ENCODE measurements around the gene ARHGAP40.

ARHGAP40 gene

GRCh38 chr20:38609815-38610214, 8.2 kb downstream of the ARHGAP40 start:
- H3K4me2 ChIP-seq (ENCODE audit: insufficient read depth, low read length): no peak overlapping the region
- H3K9ac ChIP-seq (ENCODE audit: low read depth, low read length): no peak overlapping the region
- ATAC-seq (ENCODE audit: insufficient read depth, low read depth) (no peak), DNase-seq (no peak)
- no peaks in the 10 kb centered on the region for H4K20me1 ChIP-seq (ENCODE audit: insufficient read depth, low read length)
- H3K9me3 ChIP-seq (ENCODE audit: insufficient read depth, low read length, severe bottlenecking): no peaks in the 10 kb centered on the region
- H2AFZ ChIP-seq (ENCODE audit: low read depth, low read length): no peak overlapping the region
- no peak overlapping the region for H3K4me3 ChIP-seq (ENCODE audit: low read depth in 1 of 2, low read length in 2 of 2)
- no peaks in the 10 kb centered on the region for H3K36me3 ChIP-seq (ENCODE audit: insufficient read depth, low read length)
- TF ChIP-seq CTCF (IDR thresholded peaks at IDR 0.05; ENCODE audit: borderline replicate concordance, extremely low read depth, low read length, poor library complexity, severe bottlenecking): no peak
- TF ChIP-seq EZH2 (IDR thresholded peaks at IDR 0.05; ENCODE audit: borderline replicate concordance, low read depth, low read length, severe bottlenecking): no peak
- no peaks in the 10 kb centered on the region for H3K79me2 ChIP-seq (ENCODE audit: insufficient read depth, low read length)
- no peaks in the 10 kb centered on the region for H3K4me1 ChIP-seq (ENCODE audit: insufficient read depth, low read length)
- no peak overlapping the region for H3K27ac ChIP-seq (ENCODE audit: low read length)
- H3K27me3 ChIP-seq (ENCODE audit: insufficient read depth, low read length, poor library complexity): peaks cover 6% of the 10 kb centered on the region

GRCh38 chr20:38610521-38610920, 8.9 kb downstream of the ARHGAP40 start:
- H3K9ac ChIP-seq (ENCODE audit: low read depth, low read length): no peak overlapping the region
- no peak for TF ChIP-seq EZH2 (IDR thresholded peaks at IDR 0.05; ENCODE audit: borderline replicate concordance, low read depth, low read length, severe bottlenecking)
- no peak for TF ChIP-seq CTCF (IDR thresholded peaks at IDR 0.05; ENCODE audit: borderline replicate concordance, extremely low read depth, low read length, poor library complexity, severe bottlenecking)
- H3K4me2 ChIP-seq (ENCODE audit: insufficient read depth, low read length): no peak overlapping the region
- no peak for DNase-seq
- H3K27me3 ChIP-seq (ENCODE audit: insufficient read depth, low read length, poor library complexity): peaks cover 3% of the 10 kb centered on the region
- no peak for ATAC-seq (ENCODE audit: insufficient read depth, low read depth)
- no peaks in the 10 kb centered on the region for H3K79me2 ChIP-seq (ENCODE audit: insufficient read depth, low read length)
- H3K36me3 ChIP-seq (ENCODE audit: insufficient read depth, low read length): no peaks in the 10 kb centered on the region
- no peaks in the 10 kb centered on the region for H3K4me1 ChIP-seq (ENCODE audit: insufficient read depth, low read length)
- H3K27ac ChIP-seq (ENCODE audit: low read length): no peak overlapping the region
- H2AFZ ChIP-seq (ENCODE audit: low read depth, low read length): no peak overlapping the region
- H4K20me1 ChIP-seq (ENCODE audit: insufficient read depth, low read length): no peaks in the 10 kb centered on the region
- H3K9me3 ChIP-seq (ENCODE audit: insufficient read depth, low read length, severe bottlenecking): no peaks in the 10 kb centered on the region
- H3K4me3 ChIP-seq (ENCODE audit: low read depth in 1 of 2, low read length in 2 of 2): no peak overlapping the region

GRCh38 chr20:38612751-38613515, 11.3 kb downstream of the ARHGAP40 start:
- Histone ChIP-seq H3K27ac (ENCODE audit: low read length) (no peak overlapping the region), H2AFZ (ENCODE audit: low read depth, low read length) (no peak overlapping the region), H4K20me1 (ENCODE audit: insufficient read depth, low read length) (no peaks in the 10 kb centered on the region), H3K4me2 (ENCODE audit: insufficient read depth, low read length) (no peak overlapping the region), H3K79me2 (ENCODE audit: insufficient read depth, low read length) (no peaks in the 10 kb centered on the region), H3K4me3 (ENCODE audit: low read depth in 1 of 2, low read length in 2 of 2) (no peak overlapping the region), H3K9ac (ENCODE audit: low read depth, low read length) (no peak overlapping the region), H3K36me3 (ENCODE audit: insufficient read depth, low read length) (no peaks in the 10 kb centered on the region), H3K4me1 (ENCODE audit: insufficient read depth, low read length) (no peaks in the 10 kb centered on the region), H3K27me3 (ENCODE audit: insufficient read depth, low read length, poor library complexity) (peaks cover 3% of the 10 kb centered on the region), H3K9me3 (ENCODE audit: insufficient read depth, low read length, severe bottlenecking) (no peaks in the 10 kb centered on the region)
- ATAC-seq (ENCODE audit: insufficient read depth, low read depth): no peak
- DNase-seq: no peak
- no peak for TF ChIP-seq CTCF (IDR thresholded peaks at IDR 0.05; ENCODE audit: borderline replicate concordance, extremely low read depth, low read length, poor library complexity, severe bottlenecking)
- TF ChIP-seq EZH2 (IDR thresholded peaks at IDR 0.05; ENCODE audit: borderline replicate concordance, low read depth, low read length, severe bottlenecking): no peak
